Breast epithelium (tissue), 3 donors: Measurements from ENCODE around the gene PHACTR1.

ENCODE experiments used
- POLR2A ChIP-seq: fragments of 450-650 bp; IDR thresholded peaks from one replicate; pipeline ENCODE4 v1.6.1; 2016; ENCODE audit warnings: antibody characterized with exemption, mild to moderate bottlenecking, moderate library complexity
- POLR2AphosphoS5 ChIP-seq, 3 donors: sonication (generic); formaldehyde crosslinking; IDR thresholded peaks; one replicate each; pipeline ENCODE4 v1.6.1; 2017; ENCODE audit warnings: antibody characterized with exemption in 3 of 3
- TF ChIP-seq, protein P1 (sequence below), 3 donors: fragments of 450-650 bp; IDR thresholded peaks; one replicate each; pipeline ENCODE4 v1.5.1; 2016 to 2017; ENCODE audit warnings: antibody characterized with exemption in 3 of 3, mild to moderate bottlenecking in 3 of 3, moderate library complexity in 3 of 3

DNA sequence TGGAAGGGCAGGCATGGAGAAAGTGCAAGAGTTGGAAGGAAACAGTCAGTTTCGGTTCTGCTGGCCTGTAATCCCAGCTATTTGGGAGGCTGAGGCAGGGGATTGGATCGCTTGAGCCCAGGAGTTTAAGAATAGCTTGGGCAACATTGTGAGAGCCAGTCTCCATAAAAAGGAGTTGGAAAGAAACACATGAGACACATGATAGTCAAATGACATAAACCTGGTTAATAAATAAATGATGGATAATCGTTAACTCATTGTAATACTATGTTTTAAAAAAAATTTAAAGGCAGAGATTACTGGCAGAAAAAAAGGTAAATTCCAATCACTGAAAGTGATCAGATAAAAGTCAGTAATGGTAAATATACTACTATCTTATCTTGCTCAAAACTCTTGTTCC is 37.2 kb upstream of the PHACTR1 start:
- TF ChIP-seq POLR2AphosphoS5 (IDR thresholded peaks at IDR 0.05), result no peak
- TF ChIP-seq, protein P1, sequence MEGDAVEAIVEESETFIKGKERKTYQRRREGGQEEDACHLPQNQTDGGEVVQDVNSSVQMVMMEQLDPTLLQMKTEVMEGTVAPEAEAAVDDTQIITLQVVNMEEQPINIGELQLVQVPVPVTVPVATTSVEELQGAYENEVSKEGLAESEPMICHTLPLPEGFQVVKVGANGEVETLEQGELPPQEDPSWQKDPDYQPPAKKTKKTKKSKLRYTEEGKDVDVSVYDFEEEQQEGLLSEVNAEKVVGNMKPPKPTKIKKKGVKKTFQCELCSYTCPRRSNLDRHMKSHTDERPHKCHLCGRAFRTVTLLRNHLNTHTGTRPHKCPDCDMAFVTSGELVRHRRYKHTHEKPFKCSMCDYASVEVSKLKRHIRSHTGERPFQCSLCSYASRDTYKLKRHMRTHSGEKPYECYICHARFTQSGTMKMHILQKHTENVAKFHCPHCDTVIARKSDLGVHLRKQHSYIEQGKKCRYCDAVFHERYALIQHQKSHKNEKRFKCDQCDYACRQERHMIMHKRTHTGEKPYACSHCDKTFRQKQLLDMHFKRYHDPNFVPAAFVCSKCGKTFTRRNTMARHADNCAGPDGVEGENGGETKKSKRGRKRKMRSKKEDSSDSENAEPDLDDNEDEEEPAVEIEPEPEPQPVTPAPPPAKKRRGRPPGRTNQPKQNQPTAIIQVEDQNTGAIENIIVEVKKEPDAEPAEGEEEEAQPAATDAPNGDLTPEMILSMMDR (IDR thresholded peaks at IDR 0.05), result no peak
- no peak for TF ChIP-seq POLR2A
